Mesodermal cell (in vitro differentiated cells): ENCODE data around the gene ACSL6.

ENCODE experiments used
- H3K27ac ChIP-seq: 2 replicates; pipeline ENCODE4 v1.7.0; 2013; ENCODE audit warnings: mild to moderate bottlenecking, low read depth, low read length, moderate library complexity; ENCODE audit not compliant: severe bottlenecking
- H3K36me3 ChIP-seq: 2 replicates; pipeline ENCODE4 v1.7.1; 2013; ENCODE audit warnings: mild to moderate bottlenecking, low read length, moderate library complexity; ENCODE audit not compliant: control insufficient read depth, insufficient read depth
- H3K4me1 ChIP-seq: one replicate; pipeline ENCODE4 v1.7.1; 2013; ENCODE audit warnings: mild to moderate bottlenecking, low read length; ENCODE audit not compliant: insufficient read depth, control insufficient read depth, poor library complexity, severe bottlenecking
- H3K4me3 ChIP-seq: 2 replicates; pipeline ENCODE4 v1.7.0; 2013; ENCODE audit warnings: low read length, control low read depth, mild to moderate bottlenecking; ENCODE audit not compliant: insufficient read depth, poor library complexity, severe bottlenecking; ENCODE audit errors: extremely low read depth
- H3K9me3 ChIP-seq: 2 replicates; pipeline ENCODE4 v1.7.1; 2013; ENCODE audit warnings: mild to moderate bottlenecking, low read length, moderate library complexity; ENCODE audit not compliant: control insufficient read depth
- WGBS, 2 experiments: methylation state at CpG; one replicate each; pipeline ENCODE4 v1.1.5; 2013; ENCODE audit warnings: missing lambda C conversion rate in 2 of 2; ENCODE audit not compliant: insufficient coverage in 2 of 2; 5-methylcytosine and 5-hydroxymethylcytosine counted together

Gene ACSL6

GRCh38 chr5:131997727-131998117, 13.7 kb downstream of the ACSL6 start:
- 93 to 100% methylated on average over 3 of the region's 3 CpGs for WGBS, 2 experiments
- Histone ChIP-seq H3K36me3 (no peaks in the 10 kb centered on the region), H3K9me3 (no peaks in the 10 kb centered on the region), H3K4me3 (no peak overlapping the region), H3K27ac (peak overlapping the region; percentile 88), H3K4me1 (peaks cover 65% of the 10 kb centered on the region)

GRCh38 chr5:131997026-131997726, 14.3 kb downstream of the ACSL6 start:
- H3K4me1 ChIP-seq: peaks cover 60% of the 10 kb centered on the region
- no peaks in the 10 kb centered on the region for H3K9me3 ChIP-seq
- H3K36me3 ChIP-seq: no peaks in the 10 kb centered on the region
- WGBS, 2 experiments: 94 to 97% methylated on average over 3 to 5 of the region's 5 CpGs
- H3K27ac ChIP-seq: peak overlapping the region; percentile 88
- no peak overlapping the region for H3K4me3 ChIP-seq

- 75 to 81% methylated on average over 4 to 5 of the region's 6 CpGs for WGBS, 2 experiments
- H3K4me1 ChIP-seq: peaks cover 57% of the 10 kb centered on the region
- peak overlapping the region; percentile 88 for H3K27ac ChIP-seq
- no peak overlapping the region for H3K4me3 ChIP-seq
- no peaks in the 10 kb centered on the region for H3K36me3 ChIP-seq
- H3K9me3 ChIP-seq: no peaks in the 10 kb centered on the region
These were observed 15.0 kb downstream of the ACSL6 start for GRCh38 chr5:131996210-131997025.

- WGBS, 2 experiments: 60 to 79% methylated on average over 1 to 6 of the region's 7 CpGs
- no peak overlapping the region for H3K27ac ChIP-seq
- peaks cover 46% of the 10 kb centered on the region for H3K4me1 ChIP-seq
- H3K36me3 ChIP-seq: no peaks in the 10 kb centered on the region
- H3K9me3 ChIP-seq: no peaks in the 10 kb centered on the region
- H3K4me3 ChIP-seq: no peak overlapping the region
These were observed 16.8 kb downstream of the ACSL6 start for GRCh38 chr5:131994533-131995226.

DNA sequence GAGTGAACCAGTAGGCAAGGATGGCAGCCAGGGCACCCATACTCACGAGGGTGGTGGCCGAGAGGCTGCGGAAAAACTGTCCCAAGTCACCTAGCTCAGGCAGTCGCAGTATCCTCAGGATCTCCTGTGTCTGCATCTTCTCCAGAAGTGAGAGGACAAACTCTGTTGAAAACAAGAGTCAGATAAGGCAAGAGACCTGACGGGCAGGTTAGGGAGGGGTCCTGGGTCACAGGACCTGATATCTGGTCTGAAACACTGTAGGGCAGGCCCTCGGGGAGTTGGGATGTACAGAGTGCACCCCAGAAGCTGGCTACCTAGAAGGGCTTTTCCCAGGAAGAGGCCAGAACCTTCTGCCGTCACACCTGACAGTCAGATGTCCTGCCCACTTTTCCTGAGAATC, 17.4 kb downstream of the ACSL6 start:
- Histone ChIP-seq H3K4me3 (no peak overlapping the region), H3K27ac (no peak overlapping the region), H3K9me3 (no peaks in the 10 kb centered on the region), H3K4me1 (peaks cover 40% of the 10 kb centered on the region), H3K36me3 (no peaks in the 10 kb centered on the region)
- 88 to 91% methylated on average over 6 of the region's 7 CpGs for WGBS, 2 experiments

DNA sequence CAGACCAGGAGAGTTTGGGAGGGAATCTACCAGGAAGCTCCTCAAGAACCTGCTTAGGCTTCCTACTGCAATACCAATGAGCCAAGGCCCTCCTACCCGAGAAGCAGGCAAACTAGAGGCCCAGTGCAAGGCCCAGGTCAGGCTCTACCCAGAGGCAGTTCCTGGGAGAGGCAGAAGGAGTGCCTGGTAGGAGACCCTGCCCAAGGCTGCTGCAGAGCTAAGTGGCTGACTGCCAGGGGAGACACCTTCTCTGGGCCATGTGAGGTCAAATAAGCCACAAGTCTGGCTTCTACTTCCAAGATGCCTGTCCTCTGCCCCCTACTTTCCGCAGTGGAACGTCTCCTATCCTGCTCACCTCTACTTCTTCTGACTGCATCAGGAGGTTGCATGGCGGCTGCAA, 17.8 kb downstream of the ACSL6 start:
- 82 to 85% methylated on average over 4 of the region's 4 CpGs for WGBS, 2 experiments
- H3K9me3 ChIP-seq: no peaks in the 10 kb centered on the region
- H3K27ac ChIP-seq: no peak overlapping the region
- no peak overlapping the region for H3K4me3 ChIP-seq
- H3K36me3 ChIP-seq: no peaks in the 10 kb centered on the region
- peaks cover 36% of the 10 kb centered on the region for H3K4me1 ChIP-seq

GRCh38 chr5:131992370-131992769, 19.1 kb downstream of the ACSL6 start:
- Histone ChIP-seq H3K4me3 (no peak overlapping the region), H3K4me1 (peaks cover 30% of the 10 kb centered on the region), H3K36me3 (no peaks in the 10 kb centered on the region), H3K9me3 (no peaks in the 10 kb centered on the region), H3K27ac (no peak overlapping the region)
- WGBS, 2 experiments: 65 to 80% methylated on average over 4 of the region's 5 CpGs

DNA sequence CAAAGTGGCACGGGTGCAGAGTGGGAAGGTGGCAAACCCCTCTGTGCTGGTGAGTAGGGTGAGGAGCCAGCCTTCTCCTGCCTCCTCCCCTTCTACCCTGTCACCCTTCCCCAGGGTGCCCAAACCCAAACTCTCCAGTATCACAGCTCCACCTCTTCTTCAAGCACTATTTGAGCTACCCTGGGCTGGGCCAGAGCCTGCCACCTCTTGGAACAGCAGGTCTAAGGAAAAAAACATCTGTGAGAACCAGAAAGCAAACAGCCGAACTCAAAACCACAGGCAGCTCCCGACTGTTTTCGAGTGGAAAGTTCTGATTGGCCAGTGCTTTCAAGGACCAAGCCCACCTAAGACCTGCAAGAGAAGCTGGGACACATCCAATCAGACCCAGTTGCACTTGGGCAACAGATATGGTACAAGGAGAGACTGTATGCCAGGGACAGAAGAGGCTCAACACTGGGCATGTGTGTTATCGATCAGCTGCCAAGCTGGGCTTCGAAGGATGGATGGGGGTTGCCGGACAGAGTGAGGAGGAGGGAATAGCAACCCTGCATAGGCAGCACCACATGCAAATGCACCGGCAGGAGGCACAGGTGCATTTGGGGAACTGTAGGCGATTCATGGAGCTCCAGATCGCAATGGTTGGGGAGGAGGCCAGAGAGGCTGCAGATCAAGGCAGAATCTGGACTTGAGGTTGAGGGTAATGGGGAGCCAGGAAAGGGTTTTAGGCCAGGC, 19.7 kb downstream of the ACSL6 start:
- Histone ChIP-seq H3K4me3 (no peak overlapping the region), H3K9me3 (no peaks in the 10 kb centered on the region), H3K36me3 (no peaks in the 10 kb centered on the region), H3K4me1 (peaks cover 24% of the 10 kb centered on the region), H3K27ac (no peak overlapping the region)
- 75 to 84% methylated on average over 7 to 9 of the region's 10 CpGs for WGBS, 2 experiments

- 94 to 95% methylated on average over 11 of the region's 13 CpGs for WGBS, 2 experiments
- Histone ChIP-seq H3K9me3 (no peaks in the 10 kb centered on the region), H3K27ac (no peak overlapping the region), H3K4me3 (no peak overlapping the region), H3K4me1 (peaks cover 14% of the 10 kb centered on the region), H3K36me3 (no peaks in the 10 kb centered on the region)
These were observed 20.7 kb downstream of the ACSL6 start for GRCh38 chr5:131990716-131991115.

GRCh38 chr5:131988601-131989000, 22.9 kb downstream of the ACSL6 start:
- no peaks in the 10 kb centered on the region for H3K36me3 ChIP-seq
- peaks cover 4% of the 10 kb centered on the region for H3K4me1 ChIP-seq
- no peak overlapping the region for H3K4me3 ChIP-seq
- no peak overlapping the region for H3K27ac ChIP-seq
- WGBS, 2 experiments: 91 to 97% methylated on average over 5 of the region's 6 CpGs
- no peaks in the 10 kb centered on the region for H3K9me3 ChIP-seq
